A673 (cell line): ENCODE data around the gene ITSN1. TPM values are rescaled to one million over a fixed set of nuclear protein-coding genes. Genes with fewer than 3 reads are reported as not detected.

Experiments used
- BruUV-seq: library from RNA; stranded (reverse); fragments of 400-500 nt; replicated peaks from 2 replicates; lab custom pipeline; 2021; lab: Mats Ljungman, UMichigan
- CTCF ChIA-PET: fragments of 300-600 bp; sonication (Branson Sonifier 250); formaldehyde crosslinking; loops from one replicate; lab custom pipeline; 2022; ENCODE audit warnings: antibody characterized with exemption; lab: Charles Lee
- POLR2A ChIA-PET: fragments of 300-600 bp; sonication (Branson Sonifier 250); formaldehyde crosslinking; loops from one replicate; lab custom pipeline; 2022; ENCODE audit warnings: antibody characterized with exemption; ENCODE audit not compliant: low non-redundant PET; lab: Charles Lee
- DNase-seq: peaks from one replicate; pipeline ENCODE4 v3.0.0-alpha.2; 2015; ENCODE audit warnings: low spot score
- H3K27ac ChIP-seq: fragments of 200-600 bp; sonication (generic); 2 replicates; pipeline ENCODE4 v1.5.1; 2016; ENCODE audit warnings: mixed run types, low read depth, mild to moderate bottlenecking, mixed read lengths, antibody characterized with exemption, low read length; ENCODE audit not compliant: poor library complexity, severe bottlenecking
- H3K27me3 ChIP-seq: fragments of 200-600 bp; sonication (generic); replicated peaks from 2 replicates; pipeline ENCODE4 v1.6.1; 2017; ENCODE audit warnings: mixed run types, low read depth, mild to moderate bottlenecking, mixed read lengths, antibody characterized with exemption, low read length; ENCODE audit not compliant: insufficient read depth, poor library complexity
- H3K36me3 ChIP-seq: fragments of 200-600 bp; sonication (generic); 2 replicates; pipeline ENCODE4 v1.6.1; 2016; ENCODE audit warnings: mixed run types, mild to moderate bottlenecking, mixed read lengths, antibody characterized with exemption, low read length; ENCODE audit not compliant: insufficient read depth, poor library complexity, severe bottlenecking
- H3K4me1 ChIP-seq: fragments of 200-600 bp; sonication (generic); 2 replicates; pipeline ENCODE4 v1.6.1; 2017; ENCODE audit warnings: mixed run types, mild to moderate bottlenecking, mixed read lengths, antibody characterized with exemption, low read length; ENCODE audit not compliant: insufficient read depth, poor library complexity, severe bottlenecking
- H3K4me3 ChIP-seq: fragments of 200-600 bp; sonication (generic); 2 replicates; pipeline ENCODE4 v1.5.1; 2016; ENCODE audit warnings: low read depth, mixed run types, mild to moderate bottlenecking, mixed read lengths, low read length; ENCODE audit not compliant: poor library complexity, severe bottlenecking
- H3K9me3 ChIP-seq: fragments of 200-600 bp; sonication (generic); 2 replicates; pipeline ENCODE4 v1.6.1; 2016; ENCODE audit warnings: mixed run types, low read depth, mild to moderate bottlenecking, mixed read lengths, antibody characterized with exemption, low read length; ENCODE audit not compliant: poor library complexity, severe bottlenecking
- CTCF ChIP-seq: fragments of 300-800, 200-600 bp; sonication (generic); conservative IDR thresholded peaks from 2 replicates; pipeline ENCODE4 v1.5.1; 2017; ENCODE audit warnings: low read depth, mild to moderate bottlenecking, antibody characterized with exemption, low read length, moderate library complexity, mixed read lengths
- EZH2 ChIP-seq: fragments of 200-600 bp; sonication (generic); IDR thresholded peaks from 2 replicates; pipeline ENCODE4 v1.6.1; 2017; ENCODE audit warnings: borderline replicate concordance, low read depth, mild to moderate bottlenecking, mixed read lengths, antibody characterized with exemption, low read length; ENCODE audit not compliant: poor library complexity, severe bottlenecking
- intact Hi-C: fragments of 100-400 bp; cut with micrococcal nuclease; formaldehyde crosslinking; loops from one replicate; pipeline ENCODE4 v1.10.0; 2022; ENCODE audit not compliant: unreplicated experiment
- total RNA-seq: library from RNA; stranded (reverse); gene quantifications from 2 replicates; pipeline ENCODE4 v1.2.3, GENCODE V29; 2021

Gene ITSN1
- total RNA-seq, 1 experiment from 2014 or later = 54.2 TPM

DNA sequence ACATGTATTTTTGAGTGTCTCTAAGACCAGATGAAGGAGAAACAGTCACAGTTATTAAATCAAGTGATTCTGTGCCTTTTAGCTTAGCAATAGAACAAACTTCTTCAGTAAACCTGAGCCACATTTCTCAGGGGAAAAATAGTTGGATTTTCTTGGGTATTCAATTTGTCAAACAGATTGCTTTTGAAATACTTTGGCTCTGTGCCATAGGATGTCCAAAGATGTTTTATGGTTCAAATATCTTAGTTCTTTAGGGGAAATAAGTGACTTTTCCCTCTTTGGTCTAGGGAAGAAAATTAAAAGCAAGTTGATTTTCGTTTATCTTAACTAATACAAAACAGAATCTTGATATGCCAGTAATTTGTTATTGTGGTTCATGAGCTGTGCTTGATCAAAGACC lies 147.4 kb downstream of the ITSN1 start:
- TF ChIP-seq CTCF (no peak), EZH2 (no peak)
- Histone ChIP-seq H3K27ac (no peak overlapping the region), H3K9me3 (no peaks in the 10 kb centered on the region), H3K27me3 (no peaks in the 10 kb centered on the region), H3K4me1 (peaks cover 18% of the 10 kb centered on the region), H3K4me3 (no peak overlapping the region), H3K36me3 (peaks cover 4% of the 10 kb centered on the region)
- ChIA-PET CTCF (no interaction called here), POLR2A (interaction anchor here (0.6 kb wide), 1 partner anchor 20 kb away, joined by 3 read pairs; no protein-coding TSS in a partner anchor)
- DNase-seq = peak; percentile 42
- intact Hi-C loops = loop anchor here (10.0 kb wide), 1 partner anchor 145 kb away; the partner anchor contains the start of genes CRYZL1 and ITSN1
- no TSS peak for BruUV-seq

DNA sequence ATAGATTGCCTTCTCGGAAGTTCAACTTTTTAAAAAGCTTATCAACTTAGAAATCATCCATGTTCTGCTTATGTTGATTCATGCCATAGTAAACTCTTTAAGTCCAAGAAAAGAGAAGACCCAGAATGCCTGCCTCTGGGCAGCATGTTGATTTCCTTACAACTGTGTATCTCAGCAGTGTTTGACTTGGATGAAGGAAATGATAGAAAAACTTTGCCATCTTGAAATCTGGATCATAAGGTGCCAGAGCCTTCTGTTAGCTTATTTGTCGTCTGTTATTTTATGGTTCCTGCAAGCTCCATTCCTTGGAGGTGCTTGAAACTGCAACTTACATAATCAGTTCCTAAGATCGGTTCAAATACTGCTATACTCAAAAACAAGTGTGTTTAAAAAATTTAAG lies 148.8 kb downstream of the ITSN1 start:
- H3K27me3 ChIP-seq = no peaks in the 10 kb centered on the region
- peaks cover 18% of the 10 kb centered on the region for H3K4me1 ChIP-seq
- no peaks in the 10 kb centered on the region for H3K9me3 ChIP-seq
- ChIA-PET CTCF (no interaction called here), POLR2A (no interaction called here)
- no peak for DNase-seq
- H3K36me3 ChIP-seq = peaks cover 4% of the 10 kb centered on the region
- intact Hi-C loops = no loop called here
- H3K27ac ChIP-seq = no peak overlapping the region
- BruUV-seq = no TSS peak
- no peak for TF ChIP-seq EZH2
- TF ChIP-seq CTCF = no peak
- H3K4me3 ChIP-seq = no peak overlapping the region

DNA sequence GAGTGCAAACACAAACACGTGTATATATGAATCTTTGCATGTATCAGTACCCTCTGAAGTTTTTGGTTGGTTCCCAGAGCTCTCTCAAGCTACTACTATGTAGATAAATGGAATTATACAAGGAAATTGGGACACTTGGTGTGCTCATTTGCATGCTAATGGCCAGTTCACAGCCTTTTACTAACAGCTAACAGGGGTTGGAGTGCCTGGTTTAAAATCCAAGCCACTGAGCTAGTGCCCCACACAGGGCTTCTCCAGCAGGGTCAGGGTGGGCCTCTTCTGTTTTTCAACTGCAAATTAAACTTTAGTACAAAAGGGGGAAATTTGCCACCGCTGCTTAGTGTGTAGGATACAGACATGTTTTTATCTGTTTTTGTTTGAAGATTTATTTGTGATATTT lies 152.3 kb downstream of the ITSN1 start:
- intact Hi-C loops = no loop called here
- Histone ChIP-seq H3K27me3 (no peaks in the 10 kb centered on the region), H3K36me3 (no peaks in the 10 kb centered on the region), H3K9me3 (no peaks in the 10 kb centered on the region), H3K4me1 (peaks cover 14% of the 10 kb centered on the region), H3K4me3 (no peak overlapping the region), H3K27ac (no peak overlapping the region)
- no peak for DNase-seq
- no TSS peak for BruUV-seq
- ChIA-PET CTCF (no interaction called here), POLR2A (no interaction called here)
- TF ChIP-seq CTCF (no peak), EZH2 (no peak)
